Progenitor cell of endocrine pancreas (in vitro differentiated cells): Measurements from ENCODE around the gene KRT34. TPM values are rescaled to one million over a fixed set of nuclear protein-coding genes. Genes with fewer than 3 reads are reported as not detected.
"Not testable (repeated sequence)": the region's sequence is repeated elsewhere in the genome, so short reads cannot be mapped to it uniquely, and the experiment has no call there.

Experiments
- DNase-seq: peaks from one replicate; pipeline ENCODE4 v3.0.0; 2021; ENCODE audit warnings: low spot score; ENCODE audit not compliant: unreplicated experiment
- H3K27ac Mint-ChIP-seq: 2 replicates; pipeline ENCODE4 v1.8.0; 2021; ENCODE audit warnings: mild to moderate bottlenecking, moderate library complexity, mixed read lengths
- H3K27me3 Mint-ChIP-seq: 2 replicates; pipeline ENCODE4 v1.8.0; 2021; ENCODE audit warnings: mixed read lengths
- H3K36me3 Mint-ChIP-seq: 2 replicates; pipeline ENCODE4 v1.8.0; 2022; ENCODE audit warnings: mixed read lengths; ENCODE audit not compliant: insufficient read depth
- H3K4me1 Mint-ChIP-seq: 2 replicates; pipeline ENCODE4 v1.8.0; 2021; ENCODE audit warnings: low read depth, mixed read lengths
- H3K4me3 Mint-ChIP-seq: 2 replicates; pipeline ENCODE4 v1.8.0; 2021; ENCODE audit warnings: low read depth, mild to moderate bottlenecking, moderate library complexity, mixed read lengths
- H3K9me3 Mint-ChIP-seq: 2 replicates; pipeline ENCODE4 v1.8.0; 2021; ENCODE audit warnings: low read depth, mixed read lengths
- total RNA-seq: library from RNA; stranded (reverse); gene quantifications from 2 replicates; pipeline ENCODE4 v1.2.1, GENCODE V29; 2021
- TF ChIP-seq, protein P1 (sequence below): fragments of 200-600 bp; sonication (generic); IDR thresholded peaks from one replicate; pipeline ENCODE4 v1.5.0; 2021; ENCODE audit warnings: antibody characterized with exemption, mild to moderate bottlenecking; ENCODE audit not compliant: unreplicated experiment

Gene KRT34
- total RNA-seq, 1 donor from 2014 or later: not detected

GRCh38 chr17:41390411-41390938, 8.4 kb upstream of the KRT34 start:
- no peak overlapping the region for H3K27ac Mint-ChIP-seq
- H3K9me3 Mint-ChIP-seq: peaks cover 7% of the 10 kb centered on the region
- peaks cover 3% of the 10 kb centered on the region for H3K27me3 Mint-ChIP-seq
- no peak for DNase-seq
- peaks cover 1% of the 10 kb centered on the region for H3K4me1 Mint-ChIP-seq
- H3K36me3 Mint-ChIP-seq: no peaks in the 10 kb centered on the region
- TF ChIP-seq, protein P1, sequence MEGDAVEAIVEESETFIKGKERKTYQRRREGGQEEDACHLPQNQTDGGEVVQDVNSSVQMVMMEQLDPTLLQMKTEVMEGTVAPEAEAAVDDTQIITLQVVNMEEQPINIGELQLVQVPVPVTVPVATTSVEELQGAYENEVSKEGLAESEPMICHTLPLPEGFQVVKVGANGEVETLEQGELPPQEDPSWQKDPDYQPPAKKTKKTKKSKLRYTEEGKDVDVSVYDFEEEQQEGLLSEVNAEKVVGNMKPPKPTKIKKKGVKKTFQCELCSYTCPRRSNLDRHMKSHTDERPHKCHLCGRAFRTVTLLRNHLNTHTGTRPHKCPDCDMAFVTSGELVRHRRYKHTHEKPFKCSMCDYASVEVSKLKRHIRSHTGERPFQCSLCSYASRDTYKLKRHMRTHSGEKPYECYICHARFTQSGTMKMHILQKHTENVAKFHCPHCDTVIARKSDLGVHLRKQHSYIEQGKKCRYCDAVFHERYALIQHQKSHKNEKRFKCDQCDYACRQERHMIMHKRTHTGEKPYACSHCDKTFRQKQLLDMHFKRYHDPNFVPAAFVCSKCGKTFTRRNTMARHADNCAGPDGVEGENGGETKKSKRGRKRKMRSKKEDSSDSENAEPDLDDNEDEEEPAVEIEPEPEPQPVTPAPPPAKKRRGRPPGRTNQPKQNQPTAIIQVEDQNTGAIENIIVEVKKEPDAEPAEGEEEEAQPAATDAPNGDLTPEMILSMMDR: no peak
- no peak overlapping the region for H3K4me3 Mint-ChIP-seq

GRCh38 chr17:41387670-41388069, 5.6 kb upstream of the KRT34 start:
- Mint-ChIP-seq H3K27me3 (no peaks in the 10 kb centered on the region), H3K27ac (no peak overlapping the region), H3K4me3 (no peak overlapping the region), H3K9me3 (peaks cover 7% of the 10 kb centered on the region), H3K36me3 (no peaks in the 10 kb centered on the region), H3K4me1 (peaks cover 1% of the 10 kb centered on the region)
- TF ChIP-seq, protein P1: no peak
- DNase-seq: no peak

DNA sequence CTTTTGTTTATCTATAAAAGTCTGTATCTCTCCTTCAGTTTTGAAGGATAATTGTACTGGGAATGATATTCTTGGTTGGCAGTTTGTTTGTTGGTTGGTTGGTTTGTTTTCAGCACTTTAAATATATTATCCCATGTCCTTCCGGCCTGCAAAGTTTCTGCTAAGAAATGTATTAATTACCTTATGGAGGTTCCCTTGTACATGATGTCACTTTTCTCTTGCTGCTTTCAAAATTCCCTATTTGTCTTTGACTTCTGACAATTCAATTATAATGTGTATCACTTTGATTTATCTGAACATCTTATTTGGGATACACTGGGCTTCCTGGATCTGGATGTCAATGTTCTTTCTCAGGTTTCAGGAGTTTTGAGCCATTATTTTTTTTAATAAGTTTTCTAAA, 4.1 kb upstream of the KRT34 start:
- peaks cover 1% of the 10 kb centered on the region for H3K4me1 Mint-ChIP-seq
- H3K36me3 Mint-ChIP-seq: no peaks in the 10 kb centered on the region
- no peak for DNase-seq
- TF ChIP-seq, protein P1: no peak
- peaks cover 7% of the 10 kb centered on the region for H3K9me3 Mint-ChIP-seq
- peaks cover 1% of the 10 kb centered on the region for H3K27me3 Mint-ChIP-seq
- H3K27ac Mint-ChIP-seq: no peak overlapping the region
- no peak overlapping the region for H3K4me3 Mint-ChIP-seq

GRCh38 chr17:41383690-41384089, 1.6 kb upstream of the KRT34 start:
- Mint-ChIP-seq H3K27ac (no peak overlapping the region), H3K4me3 (no peak overlapping the region), H3K27me3 (peaks cover 13% of the 10 kb centered on the region), H3K9me3 (peaks cover 7% of the 10 kb centered on the region), H3K36me3 (no peaks in the 10 kb centered on the region), H3K4me1 (no peaks in the 10 kb centered on the region)
- DNase-seq: no peak
- TF ChIP-seq, protein P1: no peak

DNA sequence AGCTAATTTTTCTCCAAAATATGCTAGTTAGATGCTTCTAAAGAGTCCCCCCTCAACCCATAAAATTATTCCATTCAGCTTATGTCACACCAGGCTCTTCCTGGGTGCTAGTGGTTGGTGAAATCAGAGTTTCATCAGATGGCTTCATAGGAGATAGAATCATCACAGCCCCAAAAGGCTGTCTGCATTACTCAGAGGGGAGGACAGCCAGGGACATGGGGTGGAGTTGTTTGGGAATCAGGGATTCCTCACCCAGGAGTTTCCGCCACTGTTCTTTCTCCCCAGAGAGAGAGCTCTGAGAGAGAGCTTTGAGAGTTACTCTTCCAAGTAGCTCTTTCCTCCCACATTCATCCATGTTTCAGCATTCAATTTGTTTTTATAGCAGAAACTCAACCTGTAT, 288 bp upstream of the KRT34 start:
- Mint-ChIP-seq H3K27me3 (peaks cover 14% of the 10 kb centered on the region), H3K27ac (no peak overlapping the region), H3K9me3 (peaks cover 7% of the 10 kb centered on the region), H3K4me3 (no peak overlapping the region), H3K4me1 (no peaks in the 10 kb centered on the region), H3K36me3 (no peaks in the 10 kb centered on the region)
- DNase-seq: no peak
- TF ChIP-seq, protein P1: no peak

- not testable (repeated sequence) for H3K4me3 Mint-ChIP-seq, H3K9me3 Mint-ChIP-seq, H3K27ac Mint-ChIP-seq, H3K36me3 Mint-ChIP-seq, DNase-seq, H3K4me1 Mint-ChIP-seq
- H3K27me3 Mint-ChIP-seq: peaks cover 22% of the 10 kb centered on the region
Observed at GRCh38 chr17:41380091-41380490, 2.0 kb downstream of the KRT34 start.
